SK-N-SH (cell line): ENCODE measurements around the gene WWC2. TPM values are rescaled to one million over a fixed set of nuclear protein-coding genes. Genes with fewer than 3 reads are reported as not detected.

Experiments
- CTCF ChIA-PET: fragments of 300-600, 350-600 bp; formaldehyde crosslinking; extraction: SDS; loops from one replicate; lab custom pipeline; 2021; lab: Yijun Ruan, JAX
- POLR2A ChIA-PET: fragments of 350-600 bp; sonication (Branson Sonifier 250); formaldehyde crosslinking; extraction: SDS; loops from one replicate; lab custom pipeline; 2020; ENCODE audit warnings: antibody characterized with exemption, inconsistent platforms; lab: Yijun Ruan, JAX
- DNase-seq: peaks from one replicate; pipeline ENCODE4 v3.0.0; 2012
- H2AFZ ChIP-seq: fragments of 200-600 bp; sonication (generic); 2 replicates; pipeline ENCODE4 v1.8.1; 2016; ENCODE audit warnings: antibody characterized with exemption, mild to moderate bottlenecking, low read depth
- H3F3A ChIP-seq: fragments of 200-600 bp; sonication (generic); replicated peaks from 2 replicates; pipeline ENCODE3; 2016; ENCODE audit warnings: antibody characterized with exemption, mild to moderate bottlenecking; ENCODE audit not compliant: insufficient read depth
- H3K27ac ChIP-seq, 2 experiments: fragments of 200-500 bp in 1 of 2; fragments of 200-600 bp in 1 of 2; sonication (Bioruptor generic) in 1 of 2; sonication (generic), shearing (Covaris generic) in 1 of 2; 2 replicates each; pipeline versions ENCODE4 v1.5.1 to v1.6.1; 2014 to 2016; ENCODE audit warnings: low read depth in 2 of 2, inconsistent platforms in 1 of 2, low read length in 1 of 2, mild to moderate bottlenecking in 1 of 2, mixed read lengths in 1 of 2
- H3K27me3 ChIP-seq: fragments of 200-600 bp; sonication (generic), shearing (Covaris generic); 2 replicates; pipeline ENCODE4 v1.6.1; 2016; ENCODE audit warnings: mixed run types; ENCODE audit not compliant: insufficient read depth
- H3K36me3 ChIP-seq, 2 experiments: fragments of 200-500 bp in 1 of 2; fragments of 200-600 bp in 1 of 2; sonication (Bioruptor generic) in 1 of 2; sonication (generic) in 1 of 2; replicated peaks in 1 of 2; 2 replicates each; pipeline versions ENCODE3 to v1.5.1; 2014 to 2016; ENCODE audit warnings: low read length in 1 of 2, mild to moderate bottlenecking in 1 of 2; ENCODE audit not compliant: insufficient read depth in 2 of 2, control insufficient read depth in 1 of 2
- H3K4me1 ChIP-seq, 2 experiments: fragments of 200-500 bp in 1 of 2; fragments of 200-600 bp in 1 of 2; sonication (Bioruptor generic) in 1 of 2; sonication (generic), shearing (Covaris generic) in 1 of 2; 2 replicates each; pipeline versions ENCODE4 v1.5.1 to v1.6.1; 2014 to 2016; ENCODE audit warnings: low read depth in 1 of 2, low read length in 1 of 2, mixed run types in 1 of 2; ENCODE audit not compliant: insufficient read depth in 2 of 2, control insufficient read depth in 1 of 2
- H3K4me2 ChIP-seq: fragments of 200-600 bp; sonication (generic), shearing (Covaris generic); 2 replicates; pipeline ENCODE4 v1.6.1; 2017; ENCODE audit warnings: mixed run types
- H3K4me3 ChIP-seq, 2 experiments: fragments of 200-500 bp in 1 of 2; fragments of 200-600 bp in 1 of 2; sonication (Bioruptor generic) in 1 of 2; sonication (generic), shearing (Covaris generic) in 1 of 2; 2 replicates each; pipeline versions ENCODE4 v1.5.1 to v1.8.1; 2014 to 2016; ENCODE audit warnings: low read depth in 2 of 2, inconsistent platforms in 1 of 2, low read length in 1 of 2, mild to moderate bottlenecking in 1 of 2, mixed read lengths in 1 of 2, moderate library complexity in 1 of 2
- H3K79me2 ChIP-seq: fragments of 200-600 bp; sonication (generic); 2 replicates; pipeline ENCODE4 v1.8.1; 2017; ENCODE audit warnings: mild to moderate bottlenecking; ENCODE audit not compliant: insufficient read depth
- H3K9ac ChIP-seq: fragments of 200-600 bp; sonication (generic); 2 replicates; pipeline ENCODE4 v1.6.1; 2017; ENCODE audit warnings: mixed run types
- H3K9me2 ChIP-seq: fragments of 200-600 bp; sonication (generic); 2 replicates; pipeline ENCODE4 v1.6.1; 2017; ENCODE audit warnings: mixed run types
- H3K9me3 ChIP-seq: fragments of 200-600 bp; sonication (generic); 2 replicates; pipeline ENCODE4 v1.6.1; 2017; ENCODE audit warnings: mixed run types, mild to moderate bottlenecking, moderate library complexity
- H4K20me1 ChIP-seq: fragments of 200-600 bp; sonication (generic); 2 replicates; pipeline ENCODE4 v1.6.1; 2017; ENCODE audit warnings: mild to moderate bottlenecking, mixed run types; ENCODE audit not compliant: insufficient read depth
- CTCF ChIP-seq: fragments of 200-600 bp; sonication (generic); IDR thresholded peaks from 2 replicates; pipeline ENCODE4 v1.6.1; 2017; ENCODE audit warnings: antibody characterized with exemption, mild to moderate bottlenecking, moderate library complexity
- ELF1 ChIP-seq: IDR thresholded peaks from 2 replicates; pipeline ENCODE4 v1.4.0; 2012
- EP300 ChIP-seq, 2 experiments: IDR thresholded peaks; 2 replicates each; pipeline versions ENCODE4 v1.4.0 to v1.6.1; 2012; ENCODE audit warnings: borderline replicate concordance in 1 of 2, low read depth in 1 of 2, low read length in 1 of 2
- JUND ChIP-seq: IDR thresholded peaks from 2 replicates; pipeline ENCODE4 v1.4.0; 2012
- MAX ChIP-seq: IDR thresholded peaks from 2 replicates; pipeline ENCODE4 v1.4.0; 2012; ENCODE audit warnings: low read depth
- MXI1 ChIP-seq: IDR thresholded peaks from 2 replicates; pipeline ENCODE4 v1.6.1; 2012; ENCODE audit warnings: mild to moderate bottlenecking, low read depth, low read length, improper control_type of control experiment
- RFX5 ChIP-seq: IDR thresholded peaks from 2 replicates; pipeline ENCODE4 v1.6.1; 2012; ENCODE audit warnings: mild to moderate bottlenecking, improper control_type of control experiment, low read length
- WGBS: methylation state at CpG from one replicate; pipeline ENCODE4 v1.1.6; 2017; ENCODE audit warnings: low lambda C conversion rate; 5-methylcytosine and 5-hydroxymethylcytosine counted together
- polyA plus RNA-seq, 3 experiments: library from polyadenylated mRNA; depleted of rRNA; stranded (reverse); fragments of >200 nt; gene quantifications; 2 replicates each; pipeline ENCODE4 v1.2.3, GENCODE V29; 2012
- TF ChIP-seq, protein P1 (sequence below): IDR thresholded peaks from 2 replicates; pipeline ENCODE4; 2012
- TF ChIP-seq, protein P2 (sequence below): fragments of 150-350 bp; IDR thresholded peaks from 2 replicates; pipeline ENCODE4 v1.6.1; 2016; ENCODE audit warnings: mild to moderate bottlenecking, low read depth, low read length
- TF ChIP-seq, protein P3 (sequence below): IDR thresholded peaks from 2 replicates; pipeline ENCODE4 v1.6.1; 2012; ENCODE audit warnings: mild to moderate bottlenecking, low read depth, low read length, moderate library complexity
- TF ChIP-seq, protein P4 (sequence below): IDR thresholded peaks from 2 replicates; pipeline ENCODE4 v1.4.0; 2012; ENCODE audit warnings: low read depth, borderline replicate concordance

The WWC2 gene
- polyA plus RNA-seq, 1 of the 3 experiments (the other 2 are of a cell fraction) = 18.4 TPM

DNA sequence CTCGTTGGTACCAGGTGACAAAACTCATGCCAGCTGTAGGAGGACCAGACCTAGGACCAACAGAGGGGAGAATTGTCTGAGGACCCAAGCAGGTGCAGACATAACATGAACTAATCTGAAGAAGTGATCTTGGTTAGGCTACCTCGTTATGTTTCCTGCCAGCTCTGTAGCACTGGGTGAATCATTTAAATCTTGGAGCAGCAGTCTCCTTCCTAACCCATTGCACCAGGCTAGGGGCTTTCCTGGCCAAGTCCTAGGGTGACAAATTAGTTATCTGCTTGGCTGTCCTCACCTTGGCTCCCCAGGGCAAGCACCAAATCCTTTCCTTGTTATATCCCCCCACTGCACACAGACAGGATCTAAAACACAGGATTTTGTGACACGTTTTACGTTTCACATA is 87.8 kb downstream of the WWC2 start:
- H3K9me3 ChIP-seq = no peaks in the 10 kb centered on the region
- ChIA-PET CTCF (no interaction called here), POLR2A (no interaction called here)
- no peak overlapping the region for H3K4me2 ChIP-seq
- TF ChIP-seq ELF1 (no peak), EP300 (IDR thresholded peaks at IDR 0.05; ENCODE audit: borderline replicate concordance in 1 of 2, low read depth in 1 of 2, low read length in 1 of 2) (no peak), CTCF (no peak), MXI1 (no peak), RFX5 (no peak), JUND (no peak), MAX (no peak)
- TF ChIP-seq, protein P1, sequence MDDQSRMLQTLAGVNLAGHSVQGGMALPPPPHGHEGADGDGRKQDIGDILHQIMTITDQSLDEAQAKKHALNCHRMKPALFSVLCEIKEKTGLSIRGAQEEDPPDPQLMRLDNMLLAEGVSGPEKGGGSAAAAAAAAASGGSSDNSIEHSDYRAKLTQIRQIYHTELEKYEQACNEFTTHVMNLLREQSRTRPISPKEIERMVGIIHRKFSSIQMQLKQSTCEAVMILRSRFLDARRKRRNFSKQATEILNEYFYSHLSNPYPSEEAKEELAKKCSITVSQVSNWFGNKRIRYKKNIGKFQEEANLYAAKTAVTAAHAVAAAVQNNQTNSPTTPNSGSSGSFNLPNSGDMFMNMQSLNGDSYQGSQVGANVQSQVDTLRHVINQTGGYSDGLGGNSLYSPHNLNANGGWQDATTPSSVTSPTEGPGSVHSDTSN = no peak
- TF ChIP-seq, protein P2, sequence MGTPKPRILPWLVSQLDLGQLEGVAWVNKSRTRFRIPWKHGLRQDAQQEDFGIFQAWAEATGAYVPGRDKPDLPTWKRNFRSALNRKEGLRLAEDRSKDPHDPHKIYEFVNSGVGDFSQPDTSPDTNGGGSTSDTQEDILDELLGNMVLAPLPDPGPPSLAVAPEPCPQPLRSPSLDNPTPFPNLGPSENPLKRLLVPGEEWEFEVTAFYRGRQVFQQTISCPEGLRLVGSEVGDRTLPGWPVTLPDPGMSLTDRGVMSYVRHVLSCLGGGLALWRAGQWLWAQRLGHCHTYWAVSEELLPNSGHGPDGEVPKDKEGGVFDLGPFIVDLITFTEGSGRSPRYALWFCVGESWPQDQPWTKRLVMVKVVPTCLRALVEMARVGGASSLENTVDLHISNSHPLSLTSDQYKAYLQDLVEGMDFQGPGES = no peak
- TF ChIP-seq, protein P3, sequence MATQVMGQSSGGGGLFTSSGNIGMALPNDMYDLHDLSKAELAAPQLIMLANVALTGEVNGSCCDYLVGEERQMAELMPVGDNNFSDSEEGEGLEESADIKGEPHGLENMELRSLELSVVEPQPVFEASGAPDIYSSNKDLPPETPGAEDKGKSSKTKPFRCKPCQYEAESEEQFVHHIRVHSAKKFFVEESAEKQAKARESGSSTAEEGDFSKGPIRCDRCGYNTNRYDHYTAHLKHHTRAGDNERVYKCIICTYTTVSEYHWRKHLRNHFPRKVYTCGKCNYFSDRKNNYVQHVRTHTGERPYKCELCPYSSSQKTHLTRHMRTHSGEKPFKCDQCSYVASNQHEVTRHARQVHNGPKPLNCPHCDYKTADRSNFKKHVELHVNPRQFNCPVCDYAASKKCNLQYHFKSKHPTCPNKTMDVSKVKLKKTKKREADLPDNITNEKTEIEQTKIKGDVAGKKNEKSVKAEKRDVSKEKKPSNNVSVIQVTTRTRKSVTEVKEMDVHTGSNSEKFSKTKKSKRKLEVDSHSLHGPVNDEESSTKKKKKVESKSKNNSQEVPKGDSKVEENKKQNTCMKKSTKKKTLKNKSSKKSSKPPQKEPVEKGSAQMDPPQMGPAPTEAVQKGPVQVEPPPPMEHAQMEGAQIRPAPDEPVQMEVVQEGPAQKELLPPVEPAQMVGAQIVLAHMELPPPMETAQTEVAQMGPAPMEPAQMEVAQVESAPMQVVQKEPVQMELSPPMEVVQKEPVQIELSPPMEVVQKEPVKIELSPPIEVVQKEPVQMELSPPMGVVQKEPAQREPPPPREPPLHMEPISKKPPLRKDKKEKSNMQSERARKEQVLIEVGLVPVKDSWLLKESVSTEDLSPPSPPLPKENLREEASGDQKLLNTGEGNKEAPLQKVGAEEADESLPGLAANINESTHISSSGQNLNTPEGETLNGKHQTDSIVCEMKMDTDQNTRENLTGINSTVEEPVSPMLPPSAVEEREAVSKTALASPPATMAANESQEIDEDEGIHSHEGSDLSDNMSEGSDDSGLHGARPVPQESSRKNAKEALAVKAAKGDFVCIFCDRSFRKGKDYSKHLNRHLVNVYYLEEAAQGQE = no peak
- TF ChIP-seq, protein P4, sequence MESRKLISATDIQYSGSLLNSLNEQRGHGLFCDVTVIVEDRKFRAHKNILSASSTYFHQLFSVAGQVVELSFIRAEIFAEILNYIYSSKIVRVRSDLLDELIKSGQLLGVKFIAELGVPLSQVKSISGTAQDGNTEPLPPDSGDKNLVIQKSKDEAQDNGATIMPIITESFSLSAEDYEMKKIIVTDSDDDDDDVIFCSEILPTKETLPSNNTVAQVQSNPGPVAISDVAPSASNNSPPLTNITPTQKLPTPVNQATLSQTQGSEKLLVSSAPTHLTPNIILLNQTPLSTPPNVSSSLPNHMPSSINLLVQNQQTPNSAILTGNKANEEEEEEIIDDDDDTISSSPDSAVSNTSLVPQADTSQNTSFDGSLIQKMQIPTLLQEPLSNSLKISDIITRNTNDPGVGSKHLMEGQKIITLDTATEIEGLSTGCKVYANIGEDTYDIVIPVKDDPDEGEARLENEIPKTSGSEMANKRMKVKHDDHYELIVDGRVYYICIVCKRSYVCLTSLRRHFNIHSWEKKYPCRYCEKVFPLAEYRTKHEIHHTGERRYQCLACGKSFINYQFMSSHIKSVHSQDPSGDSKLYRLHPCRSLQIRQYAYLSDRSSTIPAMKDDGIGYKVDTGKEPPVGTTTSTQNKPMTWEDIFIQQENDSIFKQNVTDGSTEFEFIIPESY = no peak
- no peak for DNase-seq
- no peak overlapping the region for H2AFZ ChIP-seq
- no peak overlapping the region for H3K4me3 ChIP-seq
- H4K20me1 ChIP-seq = peaks cover 8% of the 10 kb centered on the region; the same call in 1 of the 2 replicates
- WGBS = 81% methylated on average over 4 of the region's 4 CpGs
- H3K9me2 ChIP-seq = no peaks in the 10 kb centered on the region
- H3K27me3 ChIP-seq = no peaks in the 10 kb centered on the region
- H3F3A ChIP-seq = peaks cover 20% of the 10 kb centered on the region
- peaks cover 3 to 32% of the 10 kb centered on the region in 2 experiments; a peak in 2 of 4 replicates for H3K4me1 ChIP-seq
- H3K36me3 ChIP-seq = peaks cover 0 to 9% of the 10 kb centered on the region in 2 experiments
- no peak overlapping the region for H3K9ac ChIP-seq
- H3K27ac ChIP-seq = no peak overlapping the region
- H3K79me2 ChIP-seq = peaks cover 82% of the 10 kb centered on the region
